Measurements from ENCODE around the gene PDE11A.
"Not testable (repeated sequence)": the region's sequence is repeated elsewhere in the genome, so short reads cannot be mapped to it uniquely, and the experiment has no call there.

- TF ChIP-seq DZIP1 (CRISPR knock-in tag; IDR thresholded peaks at IDR 0.05); ZNF232 (CRISPR knock-in tag; IDR thresholded peaks at IDR 0.05; ENCODE audit: borderline replicate concordance); NFIC (IDR thresholded peaks at IDR 0.05; ENCODE audit: low read length); ESRRA (CRISPR knock-in tag; IDR thresholded peaks at IDR 0.05; ENCODE audit: low read depth); USF2 (IDR thresholded peaks at IDR 0.05; ENCODE audit: low read depth, low read length); USF2 (CRISPR knock-in tag; IDR thresholded peaks at IDR 0.05; ENCODE audit: borderline replicate concordance); ZNF367 (CRISPR knock-in tag; IDR thresholded peaks at IDR 0.05; ENCODE audit: borderline replicate concordance): not testable (repeated sequence)
Observed at GRCh38 chr2:177947598-177947997, 125.0 kb downstream of the PDE11A start.
